Stomach (tissue), 9 donors: ENCODE data around the gene PLEKHG4B. TPM values are rescaled to one million over a fixed set of nuclear protein-coding genes. Genes with fewer than 3 reads are reported as not detected.

ENCODE experiments used
- DNase-seq, 2 donors: peaks; one replicate each; pipeline versions ENCODE4 v3.0.0 to v3.0.0-alpha.2; 2013 to 2019
- H3K27ac ChIP-seq, 5 donors: fragments of 200-600 bp in 4 of 5; sonication (generic) in 4 of 5; one replicate each; pipeline ENCODE4 v1.5.1; 2013 to 2019; ENCODE audit warnings: mild to moderate bottlenecking in 1 of 5, moderate library complexity in 1 of 5
- H3K27me3 ChIP-seq, 3 donors: fragments of 200-600 bp; sonication (generic); one replicate each; pipeline ENCODE4 v1.5.1; 2017 to 2019; ENCODE audit warnings: mixed run types in 1 of 3
- H3K36me3 ChIP-seq, 4 donors: fragments of 200-600 bp; sonication (generic); 1 replicate in 3 of 4; 2 replicates in 1 of 4; pipeline ENCODE4 v1.5.1; 2016 to 2019
- H3K4me1 ChIP-seq, 4 donors: fragments of 200-600 bp; sonication (generic); one replicate each; pipeline ENCODE4 v1.5.1; 2016 to 2019
- H3K4me3 ChIP-seq, 4 donors: fragments of 200-600 bp; sonication (generic) in 3 of 4; one replicate each; pipeline ENCODE4 v1.5.1; 2016 to 2019; ENCODE audit warnings: mild to moderate bottlenecking in 1 of 4
- H3K9me3 ChIP-seq, 4 donors: fragments of 200-600 bp; sonication (generic); one replicate each; pipeline ENCODE4 v1.5.1; 2016 to 2019
- EP300 ChIP-seq: sonication (generic); formaldehyde crosslinking; IDR thresholded peaks from one replicate; pipeline ENCODE4 v1.6.1; 2017; ENCODE audit warnings: antibody characterized with exemption
- POLR2A ChIP-seq, 4 donors: fragments of 450-650 bp; IDR thresholded peaks; one replicate each; pipeline ENCODE4 v1.6.1; 2016; ENCODE audit warnings: antibody characterized with exemption in 4 of 4, control low read depth in 2 of 4, mild to moderate bottlenecking in 1 of 4, moderate library complexity in 1 of 4
- POLR2AphosphoS5 ChIP-seq, 3 donors: sonication (generic); formaldehyde crosslinking; IDR thresholded peaks; one replicate each; pipeline ENCODE4 v1.6.1; 2016; ENCODE audit warnings: antibody characterized with exemption in 3 of 3
- WGBS, 5 donors: extraction: QIAGEN DNeasy Blood & Tissue Kit in 3 of 5; methylation state at CpG; one replicate each; pipeline versions ENCODE4 v1.1.5 to v1.1.7; 2013 to 2018; 5-methylcytosine and 5-hydroxymethylcytosine counted together
- intact Hi-C: fragments of 100-400 bp; cut with DNase I; formaldehyde crosslinking; loops from one replicate; pipeline ENCODE4 v1.15.1; 2023; ENCODE audit warnings: low total_unique reads
- polyA plus RNA-seq, 3 donors: library from polyadenylated mRNA; stranded (reverse); fragments of 200-250 nt; gene quantifications; one replicate each; pipeline ENCODE4 v1.2.3, GENCODE V29; 2013
- total RNA-seq, 5 donors: library from RNA; depleted of rRNA; stranded (reverse); fragments of >200 nt; gene quantifications; one replicate each; pipeline versions ENCODE4 v1.1.0 to v1.2.3, GENCODE V29; 2014 to 2016
- TF ChIP-seq, protein P1 (sequence below), 7 experiments: fragments of 450-650 bp in 4 of 7; fragments of 200-600 bp in 3 of 7; sonication (generic) in 3 of 7; IDR thresholded peaks; one replicate each; pipeline ENCODE4 v1.5.1; 2016 to 2019; ENCODE audit warnings: antibody characterized with exemption in 7 of 7, control low read depth in 2 of 7, mild to moderate bottlenecking in 1 of 7
- donor health status: healthy with polysubstance abuse.
- donor health status: Bipolar disorder and iron deficiency.
- donor health status: healthy.

PLEKHG4B gene
- total and polyA plus RNA-seq, 8 donors = 0.15 to 4.3 (median 1.8) TPM; not detected in 1

DNA sequence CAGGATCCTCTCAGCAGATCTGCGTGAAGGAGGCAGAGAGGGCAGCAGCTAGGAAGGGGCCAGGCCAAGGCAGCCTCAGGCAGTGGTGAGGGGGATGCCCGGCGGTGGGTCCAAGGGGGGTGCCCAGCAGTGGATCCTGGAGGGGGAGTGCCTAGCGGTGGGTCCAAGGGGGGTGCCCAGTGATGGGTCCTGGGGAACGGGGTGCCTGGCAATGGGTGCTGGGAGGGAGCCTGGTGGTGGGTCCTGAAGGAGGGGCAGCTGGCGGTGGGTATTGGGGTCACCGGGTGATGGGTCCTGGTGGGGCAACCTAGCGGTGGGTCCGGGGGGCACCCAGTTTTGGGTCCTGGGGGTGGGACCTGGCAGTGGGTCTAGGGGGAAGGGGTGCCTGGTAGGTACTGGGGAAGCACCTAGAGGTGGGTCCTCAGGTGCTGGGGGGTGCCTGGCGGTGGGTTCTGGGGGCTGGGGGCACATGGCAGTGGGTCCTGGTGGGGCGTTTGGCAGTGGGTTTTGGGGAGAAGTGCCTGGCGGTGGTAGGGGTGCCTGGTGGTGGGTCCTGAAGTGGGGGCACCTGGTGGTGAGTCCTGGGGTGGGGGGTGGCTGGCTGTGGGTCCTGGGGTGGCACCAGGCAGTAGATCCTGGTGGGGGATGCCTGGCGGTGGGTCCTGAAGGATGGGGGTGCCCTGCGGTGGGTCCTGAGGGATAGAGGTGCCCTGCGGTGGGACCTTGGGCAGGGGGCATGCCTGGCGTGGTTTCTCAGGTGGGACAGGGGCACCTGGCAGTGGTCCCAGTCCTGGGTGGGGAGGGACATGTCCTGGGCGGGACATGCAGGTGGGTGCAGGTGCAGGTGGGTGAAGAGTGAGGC is 101.2 kb downstream of the PLEKHG4B start:
- 86 to 90% (median 89%) methylated on average over 16 to 17 of the region's 17 CpGs for WGBS, 5 donors
- Histone ChIP-seq H3K4me1 (peaks cover 18 to 31% (median 26%) of the 10 kb centered on the region in 4 donors), H3K27ac (no peak overlapping the region), H3K36me3 (no peaks in the 10 kb centered on the region), H3K27me3 (peaks cover 0 to 33% (median 9%) of the 10 kb centered on the region in 3 donors), H3K4me3 (no peak overlapping the region), H3K9me3 (no peaks in the 10 kb centered on the region)
- no peak for DNase-seq
- no peak for TF ChIP-seq EP300
- no peak for TF ChIP-seq POLR2AphosphoS5 (IDR thresholded peaks at IDR 0.05)
- TF ChIP-seq, protein P1, sequence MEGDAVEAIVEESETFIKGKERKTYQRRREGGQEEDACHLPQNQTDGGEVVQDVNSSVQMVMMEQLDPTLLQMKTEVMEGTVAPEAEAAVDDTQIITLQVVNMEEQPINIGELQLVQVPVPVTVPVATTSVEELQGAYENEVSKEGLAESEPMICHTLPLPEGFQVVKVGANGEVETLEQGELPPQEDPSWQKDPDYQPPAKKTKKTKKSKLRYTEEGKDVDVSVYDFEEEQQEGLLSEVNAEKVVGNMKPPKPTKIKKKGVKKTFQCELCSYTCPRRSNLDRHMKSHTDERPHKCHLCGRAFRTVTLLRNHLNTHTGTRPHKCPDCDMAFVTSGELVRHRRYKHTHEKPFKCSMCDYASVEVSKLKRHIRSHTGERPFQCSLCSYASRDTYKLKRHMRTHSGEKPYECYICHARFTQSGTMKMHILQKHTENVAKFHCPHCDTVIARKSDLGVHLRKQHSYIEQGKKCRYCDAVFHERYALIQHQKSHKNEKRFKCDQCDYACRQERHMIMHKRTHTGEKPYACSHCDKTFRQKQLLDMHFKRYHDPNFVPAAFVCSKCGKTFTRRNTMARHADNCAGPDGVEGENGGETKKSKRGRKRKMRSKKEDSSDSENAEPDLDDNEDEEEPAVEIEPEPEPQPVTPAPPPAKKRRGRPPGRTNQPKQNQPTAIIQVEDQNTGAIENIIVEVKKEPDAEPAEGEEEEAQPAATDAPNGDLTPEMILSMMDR (IDR thresholded peaks at IDR 0.05) = no peak
- no peak for TF ChIP-seq POLR2A (IDR thresholded peaks at IDR 0.05)
- intact Hi-C loops = no loop called here

DNA sequence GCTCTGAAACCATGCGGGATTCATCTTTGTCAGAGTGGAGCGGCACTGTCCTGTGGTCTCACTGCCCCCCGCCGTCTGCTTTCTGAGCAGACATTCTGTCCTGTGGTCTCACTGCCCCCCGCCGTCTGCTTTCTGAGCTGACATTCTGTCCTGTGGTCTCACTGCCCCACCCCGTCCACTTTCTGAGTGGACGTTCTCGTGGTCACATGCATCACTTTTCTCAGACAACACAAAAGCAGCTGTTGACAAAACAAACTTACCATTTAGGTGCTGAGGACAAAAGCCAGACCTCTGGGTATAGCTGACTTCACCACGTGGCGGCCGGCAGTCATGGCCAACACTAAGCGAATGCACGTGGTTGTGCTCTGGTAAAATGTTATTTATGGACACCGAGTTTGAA is 102.1 kb downstream of the PLEKHG4B start:
- peaks cover 0 to 9% (median 5%) of the 10 kb centered on the region in 4 donors for H3K36me3 ChIP-seq
- 84 to 91% (median 89%) methylated on average over 15 of the region's 15 CpGs for WGBS, 5 donors
- no peak overlapping the region for H3K27ac ChIP-seq
- TF ChIP-seq POLR2A (IDR thresholded peaks at IDR 0.05) (no peak), POLR2AphosphoS5 (IDR thresholded peaks at IDR 0.05) (no peak), EP300 (no peak)
- TF ChIP-seq, protein P1 (IDR thresholded peaks at IDR 0.05) = no peak
- intact Hi-C loops = no loop called here
- no peaks in the 10 kb centered on the region for H3K9me3 ChIP-seq
- peaks cover 16 to 26% (median 19%) of the 10 kb centered on the region in 4 donors for H3K4me1 ChIP-seq
- DNase-seq = no peak
- H3K27me3 ChIP-seq = peaks cover 0 to 33% (median 9%) of the 10 kb centered on the region in 3 donors
- H3K4me3 ChIP-seq = no peak overlapping the region

DNA sequence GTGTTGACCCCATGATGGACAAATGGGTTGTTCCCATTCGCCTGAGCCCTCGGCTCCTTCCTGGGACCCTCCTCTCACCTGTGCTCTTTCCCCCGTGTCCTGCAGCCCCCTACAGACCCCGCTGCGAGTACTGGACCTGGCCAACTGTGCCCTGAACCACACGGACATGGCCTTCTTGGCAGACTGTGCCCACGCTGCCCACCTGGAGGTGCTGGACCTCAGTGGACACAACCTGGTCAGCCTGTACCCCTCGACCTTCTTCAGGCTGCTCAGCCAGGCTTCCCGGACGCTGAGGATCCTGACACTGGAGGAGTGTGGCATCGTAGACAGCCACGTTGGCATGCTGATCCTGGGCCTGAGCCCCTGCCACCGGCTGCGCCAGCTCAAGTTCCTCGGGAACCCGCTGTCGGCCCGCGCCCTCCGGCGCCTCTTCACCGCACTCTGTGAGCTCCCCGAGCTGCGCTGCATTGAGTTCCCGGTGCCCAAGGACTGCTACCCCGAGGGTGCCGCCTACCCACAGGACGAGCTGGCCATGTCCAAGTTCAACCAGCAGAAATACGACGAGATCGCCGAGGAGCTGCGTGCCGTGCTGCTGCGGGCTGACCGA is 102.7 kb downstream of the PLEKHG4B start:
- no peak overlapping the region for H3K4me3 ChIP-seq
- peaks cover 0 to 33% (median 9%) of the 10 kb centered on the region in 3 donors for H3K27me3 ChIP-seq
- no peak for TF ChIP-seq POLR2AphosphoS5 (IDR thresholded peaks at IDR 0.05)
- no peak for TF ChIP-seq EP300
- TF ChIP-seq POLR2A (IDR thresholded peaks at IDR 0.05) = no peak
- TF ChIP-seq, protein P1 (IDR thresholded peaks at IDR 0.05) = no peak
- H3K27ac ChIP-seq = no peak overlapping the region
- H3K36me3 ChIP-seq = peaks cover 0 to 13% (median 6%) of the 10 kb centered on the region in 4 donors
- DNase-seq = no peak
- no peaks in the 10 kb centered on the region for H3K9me3 ChIP-seq
- H3K4me1 ChIP-seq = peaks cover 16 to 26% (median 18%) of the 10 kb centered on the region in 4 donors
- WGBS, 5 donors = 91 to 94% (median 92%) methylated on average over 34 to 36 of the region's 36 CpGs
- intact Hi-C loops = no loop called here

DNA sequence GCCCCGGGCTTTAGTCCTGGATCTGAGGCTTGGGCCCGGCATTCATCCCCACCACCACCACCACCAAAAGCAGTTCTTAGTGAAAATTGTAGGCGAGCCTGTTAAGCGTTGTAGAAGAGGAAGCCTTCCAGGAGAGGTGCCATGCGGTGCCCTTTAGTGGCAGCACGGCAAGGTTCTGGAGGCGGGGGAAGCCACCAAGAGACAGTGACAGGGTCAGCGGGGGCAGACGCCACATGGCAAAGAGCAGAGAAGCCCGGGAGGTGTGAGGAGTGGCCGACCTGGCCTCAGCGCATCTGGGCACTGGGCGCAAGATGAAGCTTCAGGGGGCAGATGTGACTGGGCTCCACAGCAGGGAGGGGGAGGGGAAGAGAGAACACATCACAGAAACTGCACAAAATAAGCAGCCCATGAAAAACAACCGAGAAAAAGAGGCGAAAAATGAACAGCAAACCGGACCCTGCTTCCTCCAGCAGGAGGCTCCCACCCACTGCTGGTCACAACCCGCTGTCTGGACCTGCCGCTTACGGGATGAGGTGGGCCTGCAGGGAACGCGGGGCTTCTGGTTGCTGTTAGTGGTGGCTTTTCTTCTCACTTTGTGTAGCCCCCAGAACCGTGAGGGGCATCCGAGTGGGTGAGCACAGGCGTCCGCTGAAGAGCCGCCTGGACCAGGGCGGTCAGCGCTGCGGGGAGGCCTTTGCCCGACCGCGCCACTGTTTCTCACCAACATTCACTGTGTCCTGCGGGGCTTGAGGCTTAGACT is 103.6 kb downstream of the PLEKHG4B start:
- Histone ChIP-seq H3K27me3 (peaks cover 0 to 25% (median 9%) of the 10 kb centered on the region in 3 donors), H3K4me3 (no peak overlapping the region), H3K36me3 (peaks cover 0 to 13% (median 6%) of the 10 kb centered on the region in 4 donors), H3K9me3 (no peaks in the 10 kb centered on the region), H3K4me1 (peaks cover 15 to 18% (median 15%) of the 10 kb centered on the region in 4 donors), H3K27ac (no peak overlapping the region)
- WGBS, 5 donors = 79 to 85% (median 81%) methylated on average over 32 to 33 of the region's 33 CpGs
- TF ChIP-seq, protein P1 (IDR thresholded peaks at IDR 0.05) = no peak
- TF ChIP-seq EP300 = no peak
- TF ChIP-seq POLR2A (IDR thresholded peaks at IDR 0.05) = no peak
- TF ChIP-seq POLR2AphosphoS5 (IDR thresholded peaks at IDR 0.05) = no peak
- intact Hi-C loops = no loop called here
- no peak for DNase-seq
